ENCODE results near the gene TSPAN16.
"Not testable (repeated sequence)": the region's sequence is repeated elsewhere in the genome, so short reads cannot be mapped to it uniquely, and the experiment has no call there.

Gene TSPAN16

DNA sequence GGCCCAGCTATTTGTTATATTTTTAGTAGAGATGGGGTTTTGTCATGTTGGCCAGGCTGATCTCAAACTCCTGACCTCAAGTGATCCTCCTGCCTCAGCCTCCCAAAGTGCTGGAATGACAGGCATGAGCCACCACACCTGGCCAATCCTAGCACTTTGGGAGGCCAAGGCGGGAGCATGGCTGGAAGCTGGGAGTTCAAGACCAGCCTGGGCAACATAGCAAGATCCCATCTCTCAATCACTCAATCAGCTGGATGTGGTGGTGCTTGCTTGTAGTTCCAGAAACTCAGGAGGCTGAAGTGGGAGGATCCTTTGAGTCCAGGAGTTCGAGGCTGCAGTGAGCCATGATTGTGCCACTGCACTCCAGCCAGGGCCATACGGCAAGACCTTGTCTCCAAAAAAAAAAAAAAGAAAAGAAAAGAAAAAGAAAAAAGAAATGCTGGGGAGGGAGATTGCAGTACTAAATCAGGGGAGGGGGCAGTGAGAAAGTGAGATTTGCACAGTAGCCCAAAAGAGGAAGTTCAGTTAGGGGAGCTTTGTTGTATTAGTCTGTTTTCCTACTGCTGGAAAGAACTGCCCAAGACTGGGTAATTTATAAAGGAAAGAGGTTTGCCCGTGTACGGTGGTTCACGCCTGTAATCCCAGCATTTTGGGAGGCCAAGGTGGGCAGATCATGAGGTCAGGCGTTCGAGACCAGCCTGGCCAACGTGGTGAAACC, 24.5 kb downstream of the TSPAN16 start:
- not testable (repeated sequence) for DNase-seq (ENCODE audit: low spot score)

DNA sequence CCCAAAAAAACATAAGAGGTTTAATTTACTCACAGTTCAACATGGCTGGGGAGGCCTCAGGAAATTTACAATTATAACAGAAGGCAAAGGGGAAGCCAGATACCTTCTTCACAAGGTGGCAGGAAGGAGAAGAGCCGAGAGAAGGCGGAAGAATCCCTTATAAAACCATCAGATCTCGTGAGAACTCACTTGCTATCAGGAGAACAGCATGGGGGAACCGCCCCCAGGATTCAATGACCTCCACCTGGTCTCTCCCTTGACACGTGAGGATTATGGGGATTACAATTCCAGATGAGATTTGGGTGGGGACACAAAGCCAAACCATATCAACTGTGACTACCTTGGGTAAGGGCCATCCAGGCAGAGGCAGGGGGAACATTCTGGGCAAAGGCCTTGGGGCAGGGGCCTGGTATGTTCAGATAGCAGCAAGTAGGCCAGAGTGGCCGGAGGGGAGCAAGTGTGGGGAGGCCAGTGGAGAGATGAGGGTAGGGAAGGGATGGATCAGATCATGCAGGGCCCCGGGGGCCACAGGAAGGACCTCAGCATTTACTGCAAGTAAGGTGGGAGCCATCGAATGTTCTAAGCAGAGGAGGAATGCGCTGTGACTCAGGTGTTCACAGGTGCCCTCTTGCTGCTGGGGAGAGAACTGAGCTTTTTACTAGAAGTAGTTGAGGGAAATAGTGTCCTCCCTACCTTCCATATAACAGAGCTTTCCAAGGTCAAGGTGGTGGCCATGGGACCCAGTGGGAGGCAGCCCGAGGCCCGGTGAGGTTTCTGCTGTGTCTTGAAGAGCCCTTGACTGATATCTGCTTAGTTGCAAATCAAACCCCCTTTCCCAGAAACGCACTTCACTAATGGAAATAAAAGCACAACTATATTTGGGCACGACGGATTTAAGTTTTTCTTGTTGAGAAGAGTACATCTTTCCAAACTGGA, 25.5 kb downstream of the TSPAN16 start:
- no peak for DNase-seq (ENCODE audit: low spot score)

DNA sequence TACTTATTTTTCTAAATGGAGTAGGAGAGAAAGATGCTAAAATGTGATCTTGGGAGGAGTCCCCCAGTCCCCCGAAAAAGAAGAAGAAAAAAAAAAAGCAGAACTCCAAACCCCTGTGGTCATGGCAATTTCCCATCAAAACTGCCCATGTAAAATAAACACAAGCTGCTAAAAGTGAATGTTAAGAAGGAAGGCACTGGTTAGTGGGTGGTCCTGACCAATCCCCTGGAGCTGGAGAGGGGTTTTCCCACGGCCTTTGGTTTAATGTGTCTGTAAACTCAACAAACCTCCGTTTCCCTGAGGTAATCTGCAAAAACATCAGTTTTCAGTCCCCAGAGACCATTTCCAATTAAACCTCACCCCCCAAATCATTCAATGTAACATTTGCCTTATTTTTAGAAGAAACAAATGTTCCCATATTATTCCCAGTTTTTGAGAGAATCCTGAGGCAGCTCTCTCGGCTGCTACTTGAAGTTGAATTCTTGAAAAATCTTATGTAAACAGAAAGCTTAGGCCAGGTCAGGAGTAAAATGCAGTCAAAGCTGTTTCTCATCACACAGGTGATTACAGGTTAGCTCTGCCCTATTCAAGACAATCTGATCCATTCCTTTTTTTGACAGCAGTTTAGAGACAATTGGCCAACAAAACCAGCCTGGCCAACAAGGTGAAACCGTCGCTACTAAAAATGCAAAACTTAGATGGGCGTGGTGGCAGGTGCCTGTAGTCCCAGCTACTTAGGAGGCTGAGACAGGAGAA, 26.5 kb downstream of the TSPAN16 start:
- DNase-seq (ENCODE audit: low spot score): no peak

DNA sequence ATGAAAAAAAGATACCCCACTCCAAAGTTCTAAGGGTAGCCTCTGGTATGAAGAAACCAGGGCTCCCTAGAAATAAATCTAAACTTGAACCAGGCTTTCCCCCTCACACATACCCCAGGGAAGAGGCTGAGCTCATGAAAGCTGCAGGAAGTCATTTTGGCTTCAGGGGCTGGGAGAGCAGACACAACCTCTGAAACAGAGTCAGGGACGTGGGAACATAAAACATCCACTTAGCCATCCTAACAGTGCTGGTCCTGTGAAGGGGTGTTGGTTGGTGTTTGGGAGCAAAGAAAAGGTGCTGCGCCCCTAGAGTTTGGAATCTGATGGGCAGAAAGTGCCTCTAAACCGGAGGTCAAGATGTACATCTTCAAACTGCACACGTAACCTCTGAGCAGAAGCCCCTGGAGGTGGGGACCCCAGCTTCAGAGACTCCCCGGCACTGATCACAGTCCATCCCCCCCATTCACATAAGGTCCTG, 27.7 kb downstream of the TSPAN16 start:
- DNase-seq (ENCODE audit: low spot score): no peak

DNA sequence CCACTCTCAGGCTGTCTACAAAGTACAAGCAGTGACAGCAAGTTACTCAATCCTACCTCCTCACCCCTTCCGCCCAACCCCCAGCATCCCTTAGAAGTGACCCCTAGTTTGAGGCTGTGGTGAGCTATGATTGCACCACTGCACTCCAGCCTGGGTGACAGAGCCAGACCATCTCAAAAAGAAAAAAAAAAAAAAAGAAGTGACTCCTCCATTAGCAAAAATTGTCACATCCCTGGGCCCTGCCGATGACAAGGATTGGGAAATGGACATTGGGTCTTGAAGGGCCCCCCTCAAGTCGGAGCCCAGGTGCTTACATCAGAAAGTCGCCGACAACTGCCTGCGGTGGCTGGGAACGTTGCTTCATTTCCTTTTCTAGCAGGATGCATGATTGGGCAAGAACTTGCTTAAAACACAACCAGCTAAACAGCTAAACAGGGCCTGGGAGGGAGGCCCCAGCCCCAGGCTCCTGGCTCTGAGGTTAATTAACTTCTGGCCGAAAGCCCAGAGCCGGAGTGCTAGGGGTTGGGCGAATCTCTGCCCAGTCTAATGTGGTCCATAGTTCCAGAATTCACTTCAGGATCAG, 28.2 kb downstream of the TSPAN16 start:
- no peak for DNase-seq (ENCODE audit: low spot score)

DNA sequence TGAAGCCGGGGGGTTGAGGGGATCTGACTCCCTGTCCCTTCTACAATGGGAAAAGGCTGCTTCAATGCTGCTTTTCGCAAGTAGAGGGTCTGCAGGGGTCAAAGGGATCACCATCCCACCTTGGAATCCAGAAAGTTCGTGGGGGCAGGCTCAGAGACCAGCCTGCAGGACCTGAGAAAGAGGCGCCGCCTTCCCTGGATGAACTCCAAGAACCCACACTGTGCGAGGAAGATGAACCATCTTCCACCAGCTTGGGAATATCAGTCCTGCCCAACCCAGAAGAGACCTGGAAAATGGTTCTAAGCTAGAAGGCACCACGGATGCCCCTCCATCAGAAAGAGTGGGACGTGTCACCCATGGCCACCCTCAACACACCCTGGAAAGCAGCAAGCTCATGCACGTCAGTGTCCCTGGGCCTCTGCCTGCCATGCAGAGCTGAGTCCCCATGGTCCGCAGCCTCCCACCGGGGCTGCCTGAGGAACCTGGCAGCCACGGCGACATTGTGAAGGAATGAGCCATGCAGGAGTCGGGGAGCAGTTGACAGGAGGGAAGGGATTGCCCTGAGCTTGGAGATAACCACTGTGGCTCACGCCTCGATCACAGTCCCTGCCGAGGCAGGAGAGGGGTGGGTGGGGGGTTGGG, 28.9 kb downstream of the TSPAN16 start:
- DNase-seq (ENCODE audit: low spot score): no peak

DNA sequence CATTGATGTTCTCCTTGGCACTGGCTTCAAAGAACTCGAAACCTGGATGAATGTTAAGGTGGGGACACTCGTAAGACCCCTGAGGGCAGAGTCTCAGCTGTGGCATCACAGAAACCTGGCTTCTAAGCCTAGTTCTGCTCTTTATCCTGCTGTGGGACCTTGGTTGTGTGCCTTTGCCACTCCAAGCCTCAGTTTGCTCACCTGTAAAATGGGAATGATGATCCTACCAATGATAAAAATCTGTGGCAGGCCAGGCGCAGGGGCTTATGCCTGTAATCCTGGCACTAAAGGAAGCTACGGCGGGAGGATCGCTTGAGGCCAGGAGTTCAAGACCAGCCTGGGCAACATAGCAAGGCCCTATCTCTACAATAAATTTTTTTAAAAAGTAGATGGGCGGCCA, 29.6 kb downstream of the TSPAN16 start:
- DNase-seq (ENCODE audit: low spot score): no peak

DNA sequence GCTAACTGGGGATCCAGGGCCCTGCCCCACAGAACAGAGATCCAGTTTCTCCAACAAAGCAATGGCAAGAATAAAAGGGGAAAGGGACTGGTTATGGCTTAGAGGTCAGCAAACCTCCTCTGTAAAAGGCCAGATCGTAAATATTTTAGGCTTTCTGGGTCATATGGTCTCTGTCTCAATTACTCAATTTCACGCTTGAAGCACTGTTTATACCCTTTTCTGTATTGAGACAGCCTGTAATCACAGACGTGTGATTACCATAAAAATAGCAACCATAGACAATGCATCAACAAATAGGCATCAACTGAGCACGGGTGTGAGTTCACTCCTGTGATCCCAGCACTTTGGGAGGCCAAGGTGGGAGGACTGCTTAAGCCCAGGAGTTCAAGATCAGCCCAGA, 34.2 kb downstream of the TSPAN16 start:
- DNase-seq (ENCODE audit: low spot score): no peak

DNA sequence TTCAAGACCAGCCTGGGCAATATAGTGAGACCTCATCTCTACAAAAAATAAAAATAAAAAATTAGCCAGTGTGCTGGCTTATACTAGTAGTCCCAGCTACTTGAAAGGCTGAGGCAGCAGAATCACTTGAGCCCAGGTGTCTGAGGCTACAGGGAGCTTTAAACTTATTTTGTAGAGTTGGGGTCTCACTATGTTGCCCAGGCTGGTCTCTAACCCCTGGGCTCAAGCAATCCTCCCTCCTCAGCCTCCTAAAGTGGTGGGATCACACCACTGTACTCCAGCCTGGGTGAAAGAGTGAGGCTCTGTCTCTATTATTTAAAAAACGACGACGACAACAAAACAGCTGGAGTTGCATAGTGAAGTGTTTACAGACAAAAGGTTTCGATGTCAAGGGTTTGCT, 35.5 kb downstream of the TSPAN16 start:
- no peak for DNase-seq (ENCODE audit: low spot score)

DNA sequence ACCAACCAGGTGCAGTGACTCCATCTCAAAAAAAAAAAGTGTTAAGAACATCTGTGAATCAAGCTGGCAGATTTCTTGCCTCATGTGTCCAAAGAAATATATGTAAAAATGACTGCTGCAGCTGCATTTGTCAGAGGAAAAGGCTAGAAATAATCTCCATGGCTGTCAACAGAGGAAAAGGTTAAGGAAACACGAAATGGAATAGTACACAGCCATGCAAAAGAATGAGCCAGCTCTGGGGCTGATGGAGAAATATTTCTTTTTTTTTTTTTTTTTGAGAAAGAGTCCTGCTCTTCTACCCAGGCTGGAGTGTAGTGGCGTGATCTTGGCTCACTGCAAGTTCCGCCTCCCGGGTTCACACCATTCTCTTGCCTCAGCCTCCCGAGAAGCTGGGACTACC, 36.9 kb downstream of the TSPAN16 start:
- no peak for DNase-seq (ENCODE audit: low spot score)

DNA sequence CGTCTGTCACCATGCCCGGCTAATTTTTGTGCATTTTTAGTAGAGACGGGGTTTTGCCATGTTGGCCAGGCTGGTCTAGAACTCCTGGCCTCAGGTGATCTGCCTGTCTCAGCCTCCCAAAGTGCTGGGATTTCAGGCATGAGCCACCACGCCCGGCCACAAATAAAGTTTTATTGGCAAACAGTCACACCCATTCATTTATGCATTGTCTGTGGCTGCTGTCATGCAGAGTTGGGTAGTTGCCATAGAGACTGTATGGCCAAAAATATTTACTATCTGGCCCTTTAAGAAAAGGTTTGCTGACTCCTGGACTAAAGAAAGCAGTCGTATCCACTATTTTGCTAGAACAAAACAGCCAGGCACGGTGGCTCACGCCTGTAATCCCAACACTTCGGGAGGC, 37.9 kb downstream of the TSPAN16 start:
- not testable (repeated sequence) for DNase-seq (ENCODE audit: low spot score)

DNA sequence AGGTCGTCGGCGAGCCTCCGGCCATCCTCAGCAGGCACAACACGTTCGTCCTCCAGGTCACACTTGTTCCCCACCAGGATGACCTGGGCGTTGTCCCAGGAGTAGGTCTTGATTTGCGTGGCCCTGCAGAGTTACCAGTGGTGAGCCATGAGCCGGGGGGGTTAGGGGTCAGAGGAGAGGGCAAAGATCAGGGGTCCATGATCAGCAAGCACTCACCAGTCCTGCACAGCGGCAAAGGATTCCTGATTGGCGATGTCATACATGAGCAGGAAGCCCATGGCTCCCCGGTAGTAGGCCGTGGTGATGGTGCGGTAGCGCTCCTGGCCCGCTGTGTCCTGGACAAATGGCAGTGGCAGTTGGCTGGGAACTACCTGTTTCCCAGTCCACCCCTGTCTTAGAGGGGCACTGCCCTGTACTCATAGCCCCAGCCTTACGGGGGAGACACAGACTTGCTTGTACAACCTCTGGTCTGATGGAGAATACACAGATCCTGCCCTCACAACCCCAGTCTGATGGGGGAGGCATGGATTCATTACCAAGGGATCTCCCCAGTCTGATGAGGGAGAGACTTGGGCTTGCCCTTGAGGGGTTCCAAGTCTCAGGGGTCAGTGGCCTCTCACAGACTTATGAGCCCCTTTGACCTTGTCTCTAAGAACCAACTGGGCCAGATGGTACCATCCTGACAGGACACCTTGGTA, 39.6 kb downstream of the TSPAN16 start:
- DNase-seq (ENCODE audit: low spot score): no peak

DNA sequence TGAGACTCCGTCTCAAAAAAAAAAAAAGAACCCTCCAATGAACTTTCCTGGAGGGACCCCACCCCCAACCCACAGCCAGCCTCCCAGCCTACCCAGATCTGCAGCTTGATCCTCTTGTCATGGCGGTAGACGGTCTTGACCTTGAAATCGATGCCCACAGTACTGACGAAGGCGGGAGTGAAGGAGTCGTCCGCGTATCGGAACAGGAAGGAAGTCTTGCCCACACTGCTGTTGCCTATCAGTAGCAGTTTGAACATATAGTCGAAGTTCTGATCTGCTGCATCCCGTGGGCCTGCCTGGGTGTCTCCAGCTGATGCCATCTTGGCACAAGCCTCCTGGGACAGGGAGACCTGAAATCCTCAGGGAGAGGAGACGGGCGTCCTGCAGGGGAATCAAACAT, 41.1 kb downstream of the TSPAN16 start:
- DNase-seq (ENCODE audit: low spot score): no peak

DNA sequence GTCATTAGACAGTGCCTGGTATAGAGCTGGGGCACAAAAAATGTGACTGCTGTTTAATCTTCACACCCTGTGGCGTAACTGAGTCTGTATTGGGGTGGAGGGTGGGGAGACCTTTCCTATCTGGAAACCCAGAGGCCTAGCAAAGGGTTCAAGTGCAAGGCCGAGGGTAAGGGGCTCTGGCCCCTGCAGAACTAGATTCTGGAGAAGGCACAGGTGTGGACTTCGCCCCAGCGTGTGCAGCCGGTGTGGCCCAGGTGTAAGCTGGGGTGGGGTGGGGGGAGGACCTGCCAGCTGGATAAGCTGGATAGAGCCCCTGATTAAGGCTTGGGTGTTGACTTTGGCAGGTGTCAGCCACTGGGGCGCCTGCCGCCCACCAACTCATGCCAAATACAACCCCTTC, 42.2 kb downstream of the TSPAN16 start:
- no peak for DNase-seq (ENCODE audit: low spot score)

DNA sequence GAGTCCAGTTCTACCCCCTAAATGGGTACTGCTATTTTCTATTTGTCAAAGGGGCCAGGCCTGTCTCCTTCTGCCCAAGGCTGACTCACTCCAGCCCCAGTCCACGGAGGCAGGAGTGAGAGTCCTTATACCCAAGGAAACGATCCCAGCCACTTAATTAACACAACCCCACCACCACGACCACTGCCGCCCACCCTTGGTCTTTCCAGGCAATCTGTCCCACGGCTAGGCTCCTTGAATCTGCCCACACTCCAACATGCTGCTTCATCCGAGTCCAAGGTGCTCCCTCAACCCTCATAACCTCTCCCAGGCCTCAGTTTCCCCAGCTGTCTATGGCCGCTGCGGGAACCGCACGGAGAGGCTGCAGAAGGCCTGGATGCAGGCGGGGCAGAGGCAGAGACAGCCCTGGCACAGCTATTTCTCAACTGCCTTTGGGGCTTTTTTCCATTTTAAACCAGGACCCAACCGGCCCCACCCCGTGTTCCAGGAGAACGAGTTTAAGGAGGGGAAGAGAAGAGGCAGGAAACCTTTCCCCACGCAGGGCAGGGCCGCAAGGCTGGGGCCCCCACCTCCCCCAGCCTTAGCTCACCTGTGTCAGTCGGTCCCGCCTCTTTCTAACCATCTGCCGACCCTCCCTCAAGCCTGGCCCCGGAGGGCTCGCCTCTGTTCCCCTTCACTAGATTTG, 42.8 kb downstream of the TSPAN16 start:
- DNase-seq (ENCODE audit: low spot score): no peak

DNA sequence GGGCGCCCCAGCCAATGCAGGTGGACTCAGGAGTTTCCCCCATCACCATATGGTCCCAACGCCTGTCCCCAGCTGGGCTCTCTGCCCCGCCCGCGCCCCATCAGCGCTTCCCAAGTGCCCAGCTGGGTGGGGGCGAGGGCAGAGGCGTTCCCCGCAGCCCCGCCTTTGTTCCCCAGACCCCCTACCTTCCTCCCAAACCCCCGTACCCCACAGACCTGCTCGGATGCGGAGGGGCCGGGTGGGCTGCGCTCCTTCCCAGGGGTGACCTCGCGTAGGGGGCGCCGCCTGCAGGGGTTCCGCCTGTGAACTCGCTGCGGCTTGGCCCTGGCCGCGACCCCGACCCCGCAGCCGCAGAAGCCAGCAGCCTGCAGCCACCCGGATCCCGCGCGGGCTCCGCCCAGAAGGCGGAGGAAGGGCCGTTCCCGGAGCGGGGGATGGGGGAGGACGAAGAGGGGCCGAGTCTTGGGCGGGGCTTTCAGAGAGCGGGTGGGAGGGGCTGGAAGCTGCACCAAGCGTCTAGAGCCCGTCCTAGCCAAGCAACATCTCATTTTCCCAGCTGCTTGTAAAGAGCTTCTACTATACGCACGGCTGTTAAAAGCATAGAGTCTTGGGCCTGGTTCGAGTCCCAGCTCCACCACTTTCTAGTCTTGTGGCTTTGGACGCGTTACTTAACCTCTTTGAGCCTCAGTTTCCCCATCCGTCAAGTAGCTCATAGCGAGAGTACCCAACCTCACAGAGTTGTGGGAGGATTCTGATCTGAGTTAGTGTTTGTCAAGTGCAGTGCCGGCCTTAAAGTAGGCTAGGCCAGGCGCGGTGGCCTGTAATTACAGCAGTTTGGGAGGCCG, 43.5 kb downstream of the TSPAN16 start, which contains the start of gene RAB3D:
Gene RAB3D (minus strand): TSS at position 404 of the 845 bp plus-strand sequence. CDS start 2,258 bp downstream, outside the sequence.
- peak; percentile 95 for DNase-seq (ENCODE audit: low spot score)

DNA sequence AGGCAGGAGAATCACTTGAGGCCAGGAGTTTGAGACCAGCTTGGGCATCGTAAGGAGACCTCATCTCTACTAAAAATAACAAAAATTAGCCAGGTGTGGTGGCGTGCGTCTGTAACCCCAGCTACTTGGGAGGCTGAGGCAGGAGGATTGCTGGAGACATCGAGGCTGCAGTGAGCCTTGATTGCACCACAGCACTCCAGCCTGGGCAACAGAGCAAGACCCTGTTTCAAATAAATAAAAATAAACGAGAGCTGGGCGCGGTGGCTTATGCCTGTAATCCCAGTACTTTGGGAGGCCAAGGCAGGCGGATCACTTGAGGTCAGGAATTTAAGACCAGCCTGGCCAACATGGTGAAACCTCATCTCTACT, 44.1 kb downstream of the TSPAN16 start:
- not testable (repeated sequence) for DNase-seq (ENCODE audit: low spot score)

DNA sequence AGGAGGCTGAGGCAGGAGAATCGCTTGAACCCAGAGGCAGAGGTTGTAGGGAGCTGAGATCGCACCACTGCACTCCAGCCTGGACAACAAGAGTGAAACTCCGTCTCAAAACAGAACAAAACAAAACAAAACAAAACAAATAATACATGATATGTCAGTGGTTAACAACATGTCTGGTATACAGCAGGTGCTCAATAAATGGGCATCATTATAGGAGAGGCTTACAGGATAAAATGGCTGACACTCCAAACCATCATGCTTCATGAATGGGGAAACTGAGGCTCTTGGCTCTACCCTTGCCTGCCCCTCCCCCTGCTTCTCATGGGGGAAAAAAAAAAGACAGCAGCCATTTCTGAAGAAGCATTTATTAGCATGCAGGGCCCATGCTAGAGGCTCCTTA, 46.5 kb downstream of the TSPAN16 start:
- DNase-seq (ENCODE audit: low spot score): no peak

DNA sequence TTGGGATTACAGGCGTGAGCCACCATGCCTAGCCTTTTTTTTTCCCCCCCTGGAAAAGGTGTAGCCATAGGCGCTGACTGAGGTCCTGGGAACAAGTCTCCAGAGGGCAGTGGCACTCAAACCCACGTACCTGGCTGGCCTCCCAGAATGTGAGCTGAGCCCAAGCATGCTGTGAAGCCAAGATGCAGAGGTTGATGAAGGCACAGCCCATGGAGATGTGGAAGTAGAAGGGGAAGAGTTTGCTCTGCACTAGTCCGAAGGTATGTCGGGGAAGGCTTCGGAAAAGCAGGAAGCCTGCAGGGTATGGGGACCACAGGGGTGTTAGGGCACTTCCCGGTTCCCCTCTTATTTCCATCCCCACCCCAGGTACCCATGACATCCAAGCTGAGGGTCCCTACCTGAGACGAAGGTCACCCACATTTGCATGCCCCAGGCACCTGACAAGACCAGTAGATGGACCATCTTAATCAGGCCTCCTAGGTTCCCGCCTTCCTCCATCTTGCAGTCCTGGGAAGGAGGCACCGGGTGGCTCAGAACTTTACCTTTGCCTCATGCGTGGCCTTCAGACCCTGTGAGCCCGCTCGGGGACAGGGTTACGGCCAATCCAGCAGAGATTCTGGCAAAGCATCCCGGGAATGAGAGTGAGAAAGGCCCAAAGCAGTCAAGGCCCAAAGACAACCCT, 49.3 kb downstream of the TSPAN16 start:
- DNase-seq (ENCODE audit: low spot score): no peak
